Left cardiac atrium (tissue), 4 donors: ENCODE results near the gene RSPH3. TPM values are rescaled to one million over a fixed set of nuclear protein-coding genes. Genes with fewer than 3 reads are reported as not detected.
A peak's percentile ranks its signal among the peaks of the same experiment; 100 is the strongest.
"Not testable (repeated sequence)": the region's sequence is repeated elsewhere in the genome, so short reads cannot be mapped to it uniquely, and the experiment has no call there.

Experiments
- ATAC-seq, 2 donors: fragments of 200-7000 bp; cut with Tn5 transposase; one replicate each; pipeline ENCODE4 v1.9.1; 2020; ENCODE audit warnings: mild to moderate bottlenecking in 2 of 2, moderate library complexity in 2 of 2
- DNase-seq: peaks from one replicate; pipeline ENCODE4 v3.0.0-alpha.2; 2020
- intact Hi-C, 2 donors: fragments of 100-400 bp; cut with DNase I; formaldehyde crosslinking; loops; one replicate each; pipeline versions ENCODE4 v1.14.1 to v1.15.1; 2022 to 2023
- total RNA-seq, 2 donors: library from RNA; stranded (reverse); fragmentation: NEBNext Ultra II Directional; extraction: Animal tissue kit (Norgen Biotek cat#: 25700); gene quantifications; one replicate each; pipeline ENCODE4 v1.2.1, GENCODE V29; 2021
- donor health status: DM: no; HTN: yes; CAD: no.
- donor health status: DM: no; HTN: yes; CAD: no; lungs with severe emphysema.
- donor health status: DM: yes; HTN: yes; CAD: no.
- donor health status: Dilated cardiomyopathy.

RSPH3 gene
- total RNA-seq, 2 donors from 2014 or later: 9.1 to 10.1 TPM

- DNase-seq, ATAC-seq, intact Hi-C loops: not testable (repeated sequence)
Observed at GRCh38 chr6:158951565-158951964, 48.4 kb downstream of the RSPH3 start.

- ATAC-seq (no peak), DNase-seq (no peak)
- intact Hi-C loops: no loop called here
Observed at GRCh38 chr6:158947284-158947683, 52.7 kb downstream of the RSPH3 start.

GRCh38 chr6:158943380-158944032 lies 56.5 kb downstream of the RSPH3 start:
- intact Hi-C loops: no loop called here
- ATAC-seq (no peak), DNase-seq (no peak)

- DNase-seq: no peak
- intact Hi-C loops: no loop called here
Observed at GRCh38 chr6:158942349-158942748, 57.7 kb downstream of the RSPH3 start.

GRCh38 chr6:158941246-158941645 lies 58.8 kb downstream of the RSPH3 start:
- DNase-seq (no peak), ATAC-seq (no peak)
- intact Hi-C loops: no loop called here

More at GRCh38 chr6:158942349-158942748, 57.7 kb downstream of the RSPH3 start:
- ATAC-seq: no peak

- intact Hi-C loops: no loop called here
- DNase-seq (no peak), ATAC-seq (peak; percentile 27 to 70)
Observed at GRCh38 chr6:158939255-158940159, 60.5 kb downstream of the RSPH3 start.

- peak; percentile 27 to 85 for ATAC-seq
- intact Hi-C loops: no loop called here
- DNase-seq: peak; percentile 32
Observed at GRCh38 chr6:158938811-158939254, 61.2 kb downstream of the RSPH3 start.

- ATAC-seq: no peak
- intact Hi-C loops: no loop called here
- no peak for DNase-seq
Observed at GRCh38 chr6:158938220-158938619, 61.8 kb downstream of the RSPH3 start.

GRCh38 chr6:158934157-158934556 lies 65.8 kb downstream of the RSPH3 start:
- intact Hi-C loops: no loop called here
- no peak for ATAC-seq
- no peak for DNase-seq

GRCh38 chr6:158933079-158933595 lies 66.9 kb downstream of the RSPH3 start:
- DNase-seq (no peak), ATAC-seq (no peak)
- intact Hi-C loops: no loop called here

GRCh38 chr6:158928068-158928467 lies 71.9 kb downstream of the RSPH3 start:
- no peak for ATAC-seq
- intact Hi-C loops: no loop called here
- no peak for DNase-seq

GRCh38 chr6:158926414-158926813 lies 73.6 kb downstream of the RSPH3 start:
- intact Hi-C loops: no loop called here
- no peak for ATAC-seq

GRCh38 chr6:158924499-158925455 lies 75.2 kb downstream of the RSPH3 start:
- intact Hi-C loops: no loop called here
- no peak for ATAC-seq

More at GRCh38 chr6:158926414-158926813, 73.6 kb downstream of the RSPH3 start:
- no peak for DNase-seq

GRCh38 chr6:158923805-158924498 lies 76.0 kb downstream of the RSPH3 start:
- no peak for DNase-seq
- no peak for ATAC-seq
- intact Hi-C loops: no loop called here

More at GRCh38 chr6:158924499-158925455, 75.2 kb downstream of the RSPH3 start:
- no peak for DNase-seq
